Hematopoietic multipotent progenitor cell treated with erythropoietin and hydrocortisone succinate and interleukin-3 and kit ligand, for 15 days (in vitro differentiated cells): ENCODE data around the gene PHKA2.
"Not testable (repeated sequence)": the region's sequence is repeated elsewhere in the genome, so short reads cannot be mapped to it uniquely, and the experiment has no call there.

Source experiments
- DNase-seq: peaks from one replicate; pipeline ENCODE4 v3.0.0-alpha.2; 2015; ENCODE audit warnings: low spot score

The PHKA2 gene

DNA sequence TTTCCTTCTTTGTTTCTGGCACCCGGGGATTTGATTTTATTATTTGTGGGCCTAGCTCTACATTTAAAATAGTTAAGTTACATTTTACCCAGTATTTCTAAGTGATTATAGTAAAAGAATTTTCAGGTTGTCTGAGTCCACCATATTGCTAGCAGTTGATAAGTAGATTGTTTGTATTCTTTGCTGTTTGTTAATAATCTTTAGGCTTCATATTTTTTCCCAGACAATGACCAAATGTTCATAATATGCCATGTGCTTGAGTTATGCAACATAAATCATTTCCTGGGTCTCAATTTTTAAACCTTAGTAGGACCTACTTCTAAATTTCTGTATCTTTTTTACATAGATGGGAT lies 127.3 kb downstream of the PHKA2 start:
- no peak for DNase-seq

- DNase-seq: no peak
Observed at GRCh38 chrX:18855919-18856644, 127.8 kb downstream of the PHKA2 start.

GRCh38 chrX:18847901-18848300 lies 136.0 kb downstream of the PHKA2 start:
- DNase-seq: not testable (repeated sequence)
